Measurements from ENCODE around the gene ALDH1L1. TPM values are rescaled to one million over a fixed set of nuclear protein-coding genes. Genes with fewer than 3 reads are reported as not detected.

Gene ALDH1L1
- total RNA-seq (11.5 TPM), polyA plus RNA-seq (24.0 TPM)

DNA sequence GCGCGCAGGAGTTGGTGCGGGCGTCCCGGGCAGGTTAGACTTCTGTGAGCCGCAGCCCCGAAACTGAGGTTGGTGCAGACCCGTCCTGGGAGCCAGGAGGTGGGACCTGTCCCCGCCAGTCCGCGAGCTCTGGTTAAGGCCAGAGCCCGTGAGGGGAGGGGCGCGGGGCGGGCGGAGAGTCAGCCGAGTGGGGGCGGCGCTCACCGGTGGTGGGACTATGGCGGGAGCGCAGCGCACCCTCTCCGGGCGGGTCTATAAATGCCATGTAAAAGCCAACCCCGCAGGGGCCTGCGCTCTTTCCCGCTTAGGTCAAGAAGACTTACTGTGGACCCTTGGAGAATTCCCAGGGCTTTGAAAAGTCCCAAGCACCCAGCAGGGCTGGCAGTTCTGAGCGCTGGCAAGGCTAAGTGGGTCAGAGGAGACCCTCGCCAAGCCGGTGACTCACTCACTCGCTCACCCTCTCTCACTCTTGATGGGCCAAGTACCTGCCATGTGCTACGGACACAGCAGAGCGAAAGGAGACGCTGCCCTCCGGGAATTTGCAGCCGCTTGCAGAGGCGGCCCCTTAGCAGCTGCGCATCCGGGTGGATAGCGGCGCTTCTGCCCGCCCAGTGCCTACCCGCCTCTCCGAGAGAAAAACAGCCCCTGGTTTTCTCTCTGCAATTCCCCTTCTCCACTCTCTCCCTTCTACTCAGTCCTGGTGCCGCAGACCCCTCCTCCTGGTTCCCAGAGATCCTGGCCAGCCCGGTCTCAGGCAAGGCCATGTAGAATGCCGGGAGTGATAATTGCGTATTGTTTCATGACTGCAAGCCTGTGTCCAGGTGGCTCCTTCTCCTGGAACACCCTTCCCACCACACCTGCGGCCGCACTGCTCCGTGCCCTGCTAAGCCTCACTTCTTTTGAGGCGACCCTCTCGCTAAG lies at the start of gene ALDH1L1:
ALDH1L1 (minus strand) TSS at position 110 of the 921 bp plus-strand sequence. CDS start 19,607 bp downstream, outside the sequence.
- peak within 1 kb of the TSS; percentile 93 for H3K27ac ChIP-seq (ENCODE audit: low read depth)
- H3K4me1 ChIP-seq (ENCODE audit: insufficient read depth): no peaks in the 10 kb centered on the region
- no peaks in the 10 kb centered on the region for H3K36me3 ChIP-seq (ENCODE audit: insufficient read depth)
- peak; percentile 45 for DNase-seq (ENCODE audit: extremely low spot score)
- 5% methylated on average over 54 of the region's 54 CpGs for WGBS
- peak within 1 kb of the TSS; percentile 59 for H3K4me3 ChIP-seq (ENCODE audit: low read depth, low read length)

DNA sequence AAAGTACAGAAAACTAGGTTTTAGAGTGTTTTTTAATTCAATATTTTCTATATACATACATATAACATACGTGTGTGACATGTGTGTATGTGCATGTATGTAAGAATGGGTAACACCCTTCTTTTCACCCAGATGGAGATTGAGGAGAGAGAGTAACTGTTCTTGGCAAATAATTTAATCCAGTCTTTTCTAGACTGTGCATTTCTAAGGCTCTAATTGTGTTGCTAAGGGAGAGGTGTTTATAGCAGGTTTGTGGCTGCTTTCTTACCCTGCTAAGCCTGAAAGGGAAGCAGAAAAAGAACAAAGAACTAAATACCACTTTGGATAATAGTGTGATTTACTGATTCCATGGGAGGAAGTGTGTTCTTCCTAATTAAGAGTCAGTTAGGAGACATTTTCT lies 46.0 kb upstream of the ALDH1L1 start:
- Histone ChIP-seq H3K36me3 (ENCODE audit: insufficient read depth) (no peaks in the 10 kb centered on the region), H3K27ac (ENCODE audit: low read depth) (no peak overlapping the region), H3K4me3 (ENCODE audit: low read depth, low read length) (no peak overlapping the region), H3K4me1 (ENCODE audit: insufficient read depth) (no peaks in the 10 kb centered on the region)
- 97% methylated on average over 1 of the region's 1 CpG for WGBS
- DNase-seq (ENCODE audit: extremely low spot score): no peak

DNA sequence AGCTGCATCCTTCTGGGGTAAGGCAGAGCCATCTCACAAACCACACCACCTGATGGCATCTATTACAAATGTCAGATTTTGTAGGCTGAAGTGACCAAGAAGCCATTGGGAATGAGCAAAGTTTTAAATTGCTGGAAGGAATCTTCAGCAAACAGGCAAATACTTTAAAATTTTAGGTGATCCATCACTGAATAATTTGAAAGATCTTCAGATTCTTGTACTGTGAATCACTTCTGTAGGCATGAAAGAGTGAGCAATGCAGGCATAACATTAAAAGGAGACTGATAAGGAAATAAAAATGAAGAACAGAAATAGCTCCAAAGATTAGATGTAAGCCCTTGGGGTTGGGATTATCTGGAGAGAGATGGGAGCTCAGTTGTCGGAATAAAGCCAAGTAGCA lies 36.0 kb upstream of the ALDH1L1 start:
- no peak for DNase-seq (ENCODE audit: extremely low spot score)

DNA sequence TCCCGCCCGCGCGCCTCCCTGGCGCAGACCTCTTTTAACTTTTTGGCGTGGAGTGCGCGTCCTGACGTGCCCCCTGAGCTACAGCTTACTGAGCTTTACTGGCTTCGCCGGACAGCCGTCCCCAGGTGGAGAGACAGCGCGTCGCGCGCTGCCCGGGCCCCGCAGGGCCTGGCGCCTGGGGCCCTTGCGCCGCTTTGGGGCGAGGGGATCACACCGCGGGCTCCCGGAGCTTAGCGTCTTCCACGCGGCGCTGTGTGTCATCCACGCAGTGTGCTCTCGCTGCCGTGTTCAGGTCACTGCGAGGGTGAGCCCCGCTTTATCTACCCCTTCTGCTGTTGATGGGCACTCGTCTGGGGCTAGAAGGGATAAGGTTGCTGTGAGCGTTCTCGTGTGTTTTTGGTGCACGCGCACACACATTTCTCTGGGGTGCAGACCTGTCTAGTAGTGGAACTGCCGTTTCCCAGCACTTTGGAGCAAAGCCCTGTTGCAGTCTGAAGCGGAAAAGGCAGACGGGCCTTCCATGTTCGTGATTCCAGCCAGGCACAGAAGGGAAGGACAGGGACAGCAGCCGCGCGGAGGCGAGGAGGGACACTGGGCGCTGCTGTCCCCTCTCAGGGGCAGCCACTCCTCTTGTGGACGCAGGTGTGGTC lies 33.1 kb upstream of the ALDH1L1 start:
- peak overlapping the region; percentile 91 for H3K27ac ChIP-seq (ENCODE audit: low read depth)
- 9% methylated on average over 50 of the region's 50 CpGs for WGBS
- no peak for DNase-seq (ENCODE audit: extremely low spot score)
- H3K36me3 ChIP-seq (ENCODE audit: insufficient read depth): no peaks in the 10 kb centered on the region
- H3K4me3 ChIP-seq (ENCODE audit: low read depth, low read length): peak overlapping the region; percentile 45
- H3K4me1 ChIP-seq (ENCODE audit: insufficient read depth): no peaks in the 10 kb centered on the region

More for the DNA sequence above, 36.0 kb upstream of the ALDH1L1 start:
- Histone ChIP-seq H3K4me3 (ENCODE audit: low read depth, low read length) (no peak overlapping the region), H3K36me3 (ENCODE audit: insufficient read depth) (no peaks in the 10 kb centered on the region), H3K27ac (ENCODE audit: low read depth) (no peak overlapping the region), H3K4me1 (ENCODE audit: insufficient read depth) (no peaks in the 10 kb centered on the region)
- WGBS: 72% methylated on average over 1 of the region's 1 CpG

DNA sequence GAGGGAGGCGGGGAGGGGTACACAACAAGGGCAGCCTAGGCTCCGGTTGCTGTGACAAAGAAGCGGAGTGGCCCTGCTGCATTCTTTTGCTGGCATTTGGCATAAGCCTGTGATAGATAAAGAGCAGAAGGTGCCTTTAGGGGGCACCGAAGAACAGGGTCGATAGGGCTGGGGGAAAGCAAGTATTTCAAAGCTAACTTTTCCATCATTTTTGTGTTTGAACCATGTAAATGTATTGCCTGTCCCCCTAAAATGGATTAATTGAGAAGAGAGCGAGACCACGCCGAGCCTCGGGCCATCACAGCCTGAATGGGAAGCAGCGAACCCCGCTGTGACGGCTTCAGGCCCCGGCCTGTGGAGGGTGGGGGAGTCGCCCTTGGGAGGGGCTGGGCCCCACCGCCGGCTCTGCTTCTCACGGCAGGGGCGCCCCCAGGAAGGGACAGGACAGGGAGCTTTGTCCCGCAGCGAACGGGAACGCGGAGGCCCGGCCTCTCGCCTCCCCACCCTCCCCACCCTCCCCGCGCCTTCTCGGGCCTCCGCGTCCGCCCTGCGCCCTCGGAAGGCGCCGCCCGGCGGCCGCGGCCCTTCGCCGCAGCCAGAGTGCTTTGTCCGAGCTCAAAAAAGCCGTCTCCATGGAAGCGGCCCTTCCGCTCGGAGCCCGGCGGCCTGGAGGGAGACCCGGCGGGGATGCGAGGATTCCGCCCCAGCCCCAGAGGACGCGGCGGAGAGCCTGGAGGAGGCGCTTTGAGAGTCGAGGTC lies 32.4 kb upstream of the ALDH1L1 start:
- DNase-seq (ENCODE audit: extremely low spot score): no peak
- H3K4me1 ChIP-seq (ENCODE audit: insufficient read depth): no peaks in the 10 kb centered on the region
- H3K4me3 ChIP-seq (ENCODE audit: low read depth, low read length): peak overlapping the region; percentile 45
- peak overlapping the region; percentile 91 for H3K27ac ChIP-seq (ENCODE audit: low read depth)
- H3K36me3 ChIP-seq (ENCODE audit: insufficient read depth): no peaks in the 10 kb centered on the region
- WGBS: 3% methylated on average over 57 of the region's 57 CpGs

DNA sequence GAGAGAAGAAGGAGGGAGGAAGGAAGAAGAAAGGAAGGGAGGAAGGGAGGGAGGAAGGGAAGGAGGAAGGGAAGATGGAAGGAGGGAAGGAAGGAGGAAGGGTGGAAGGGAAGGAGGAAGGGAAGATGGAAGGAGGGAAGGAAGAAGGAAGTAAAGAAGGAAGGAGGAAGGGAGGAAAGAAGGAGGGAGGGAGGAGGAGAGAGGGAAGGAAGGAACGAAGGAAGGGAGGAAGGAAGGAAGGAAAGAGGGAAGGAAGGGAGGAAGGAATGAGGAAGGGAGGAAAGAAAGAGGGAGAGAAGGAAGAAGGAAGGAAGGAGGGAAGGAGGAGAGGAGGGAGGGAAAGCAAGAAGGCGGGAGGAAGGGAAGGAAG lies 31.8 kb upstream of the ALDH1L1 start:
- Histone ChIP-seq H3K4me3 (ENCODE audit: low read depth, low read length) (no peak overlapping the region), H3K4me1 (ENCODE audit: insufficient read depth) (no peaks in the 10 kb centered on the region), H3K27ac (ENCODE audit: low read depth) (peak overlapping the region; percentile 59), H3K36me3 (ENCODE audit: insufficient read depth) (no peaks in the 10 kb centered on the region)
- DNase-seq (ENCODE audit: extremely low spot score): no peak
- WGBS: 69% methylated on average over 2 of the region's 2 CpGs

DNA sequence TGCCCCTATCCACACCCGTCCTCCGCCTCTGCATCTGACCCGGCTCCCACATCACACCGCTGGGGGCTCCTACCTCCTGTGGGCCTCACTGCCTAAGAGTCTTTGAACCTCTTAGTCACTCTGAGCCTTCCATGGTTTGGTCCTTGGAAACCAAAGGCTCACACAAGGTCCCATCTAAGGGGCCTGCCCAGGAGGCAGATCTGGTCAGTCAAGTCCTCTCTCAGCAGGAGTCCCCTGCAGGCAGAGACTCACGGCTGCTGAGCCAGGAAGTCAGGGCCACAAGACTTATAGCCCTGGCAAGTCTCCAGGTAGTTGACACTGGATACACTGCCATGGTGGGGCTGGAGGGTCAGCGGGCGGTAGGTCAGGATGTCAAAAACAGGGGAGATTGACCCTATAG lies 31.2 kb upstream of the ALDH1L1 start:
- Histone ChIP-seq H3K4me1 (ENCODE audit: insufficient read depth) (no peaks in the 10 kb centered on the region), H3K27ac (ENCODE audit: low read depth) (no peak overlapping the region), H3K4me3 (ENCODE audit: low read depth, low read length) (no peak overlapping the region), H3K36me3 (ENCODE audit: insufficient read depth) (no peaks in the 10 kb centered on the region)
- 90% methylated on average over 7 of the region's 7 CpGs for WGBS
- no peak for DNase-seq (ENCODE audit: extremely low spot score)

DNA sequence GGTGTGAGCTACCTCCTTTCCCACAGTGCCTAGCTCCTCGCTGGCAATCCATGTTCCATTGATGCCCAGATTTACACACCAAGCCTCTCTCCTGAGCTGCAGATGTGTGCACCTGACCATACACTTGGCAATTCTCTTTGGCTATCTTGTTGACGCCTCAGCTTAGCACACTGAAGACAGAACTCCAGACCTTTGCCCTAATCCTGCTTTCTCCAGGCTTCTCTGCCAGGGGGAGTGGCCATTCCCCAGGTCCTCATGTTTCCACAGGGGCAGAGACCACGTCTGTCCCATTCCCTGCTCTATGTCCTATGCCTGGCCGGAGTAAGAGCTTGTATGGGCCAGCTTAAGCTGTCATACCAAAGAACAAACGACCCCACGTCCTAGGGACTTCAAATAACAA lies 30.2 kb upstream of the ALDH1L1 start:
- WGBS: 73% methylated on average over 6 of the region's 6 CpGs
- no peak overlapping the region for H3K27ac ChIP-seq (ENCODE audit: low read depth)
- DNase-seq (ENCODE audit: extremely low spot score): no peak
- no peak overlapping the region for H3K4me3 ChIP-seq (ENCODE audit: low read depth, low read length)
- H3K36me3 ChIP-seq (ENCODE audit: insufficient read depth): no peaks in the 10 kb centered on the region
- H3K4me1 ChIP-seq (ENCODE audit: insufficient read depth): no peaks in the 10 kb centered on the region

DNA sequence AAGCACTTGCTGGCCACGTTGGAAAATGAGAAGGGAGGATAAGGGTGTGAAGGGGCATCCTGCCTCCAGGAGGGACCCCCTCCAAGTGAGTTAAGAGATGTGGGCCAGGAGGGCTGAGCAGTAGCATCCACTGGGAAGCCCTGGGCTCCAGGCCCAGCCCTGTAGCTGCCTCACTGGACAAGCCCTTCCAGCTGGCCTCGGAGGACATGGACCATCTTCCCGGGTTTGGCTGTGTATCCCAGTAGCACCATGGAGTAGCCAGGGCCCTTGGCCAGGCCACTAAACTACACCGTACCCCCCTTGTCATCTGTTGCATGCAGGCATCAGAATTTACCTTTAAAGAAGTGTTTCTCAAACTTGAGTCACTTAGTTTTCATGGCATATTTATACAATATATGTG lies 29.4 kb upstream of the ALDH1L1 start:
- Histone ChIP-seq H3K36me3 (ENCODE audit: insufficient read depth) (no peaks in the 10 kb centered on the region), H3K4me3 (ENCODE audit: low read depth, low read length) (no peak overlapping the region), H3K27ac (ENCODE audit: low read depth) (no peak overlapping the region), H3K4me1 (ENCODE audit: insufficient read depth) (no peaks in the 10 kb centered on the region)
- DNase-seq (ENCODE audit: extremely low spot score): no peak
- 67% methylated on average over 4 of the region's 4 CpGs for WGBS

DNA sequence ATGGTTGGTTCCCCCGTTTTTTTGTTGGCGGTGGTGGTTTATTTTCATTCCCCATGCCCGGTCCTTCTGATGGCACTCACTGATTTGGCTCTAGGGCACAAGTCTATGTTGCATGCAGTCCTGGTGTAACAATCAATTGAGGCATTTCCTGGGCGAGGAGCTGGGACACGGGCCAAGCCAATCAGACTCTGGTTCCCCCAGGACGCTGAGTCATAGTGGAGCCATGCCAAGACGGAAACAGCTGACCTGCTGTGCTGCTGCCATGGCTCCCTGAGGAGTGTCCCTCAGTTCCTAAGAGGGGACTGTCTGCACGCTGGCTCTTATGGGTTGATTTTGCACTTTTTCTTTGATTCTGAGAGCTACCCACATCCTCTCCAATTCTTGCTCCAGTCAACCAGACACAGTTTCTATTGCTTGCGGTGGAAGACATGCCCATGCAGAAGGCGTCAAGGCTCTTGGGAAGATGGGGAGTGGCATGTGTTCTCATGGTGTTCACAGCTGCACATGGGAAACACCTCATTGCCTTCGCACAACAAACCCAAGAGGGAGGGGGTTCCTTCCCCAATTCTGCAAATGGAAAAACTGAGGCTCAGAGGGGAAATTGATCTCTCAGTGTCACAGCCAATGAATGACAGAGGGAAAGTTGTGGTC lies 28.3 kb upstream of the ALDH1L1 start:
- Histone ChIP-seq H3K27ac (ENCODE audit: low read depth) (no peak overlapping the region), H3K4me3 (ENCODE audit: low read depth, low read length) (no peak overlapping the region), H3K4me1 (ENCODE audit: insufficient read depth) (no peaks in the 10 kb centered on the region), H3K36me3 (ENCODE audit: insufficient read depth) (no peaks in the 10 kb centered on the region)
- 64% methylated on average over 11 of the region's 11 CpGs for WGBS
- no peak for DNase-seq (ENCODE audit: extremely low spot score)

DNA sequence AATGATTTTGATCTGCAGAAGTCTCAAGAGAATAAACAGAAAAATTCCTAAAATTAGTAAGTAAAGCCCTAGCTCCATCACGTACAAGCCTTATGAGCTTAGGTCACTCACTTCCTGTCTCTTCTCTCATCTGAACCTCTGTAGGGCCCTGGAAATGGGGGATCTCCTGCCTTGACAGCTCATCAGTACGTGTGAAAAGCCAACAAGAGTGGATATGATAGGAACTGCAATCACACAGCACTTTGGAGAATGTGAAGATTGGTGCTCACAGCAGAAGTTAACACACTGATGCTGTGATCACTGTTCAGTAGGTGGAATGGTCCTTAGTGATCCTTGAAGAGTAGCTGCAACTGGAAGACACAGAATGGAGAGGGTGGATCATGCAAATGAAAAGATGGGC lies 27.8 kb upstream of the ALDH1L1 start:
- H3K27ac ChIP-seq (ENCODE audit: low read depth): no peak overlapping the region
- H3K4me3 ChIP-seq (ENCODE audit: low read depth, low read length): no peak overlapping the region
- no peak for DNase-seq (ENCODE audit: extremely low spot score)
- H3K36me3 ChIP-seq (ENCODE audit: insufficient read depth): no peaks in the 10 kb centered on the region
- no peaks in the 10 kb centered on the region for H3K4me1 ChIP-seq (ENCODE audit: insufficient read depth)
- 59% methylated on average over 2 of the region's 2 CpGs for WGBS

DNA sequence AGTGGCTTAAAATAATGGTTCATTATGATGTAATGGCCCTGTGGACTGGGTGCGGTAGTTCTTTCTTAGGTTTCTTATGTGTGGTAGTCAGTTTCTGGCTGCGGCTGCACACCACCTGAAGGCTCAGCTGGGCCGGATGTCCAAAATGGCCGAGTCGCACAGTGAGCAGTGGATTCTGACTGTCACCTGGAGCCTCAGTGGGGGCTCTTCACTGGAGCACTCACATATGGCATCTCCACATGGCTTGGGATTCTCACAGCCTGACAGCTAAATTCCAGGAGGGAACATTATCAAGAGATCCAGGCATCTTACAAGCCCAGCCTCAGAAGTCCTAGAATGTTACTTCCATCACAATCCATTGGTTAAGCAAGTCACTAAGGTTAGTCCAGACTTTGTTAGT lies 26.8 kb upstream of the ALDH1L1 start:
- DNase-seq (ENCODE audit: extremely low spot score): no peak
- H3K36me3 ChIP-seq (ENCODE audit: insufficient read depth): no peaks in the 10 kb centered on the region
- 95% methylated on average over 5 of the region's 5 CpGs for WGBS
- H3K4me1 ChIP-seq (ENCODE audit: insufficient read depth): no peaks in the 10 kb centered on the region
- no peak overlapping the region for H3K27ac ChIP-seq (ENCODE audit: low read depth)
- H3K4me3 ChIP-seq (ENCODE audit: low read depth, low read length): no peak overlapping the region
